HG02885 (cell line): ENCODE data around the gene MAML2.
"Not testable (repeated sequence)": the region's sequence is repeated elsewhere in the genome, so short reads cannot be mapped to it uniquely, and the experiment has no call there.

Experiments
- ATAC-seq: cut with Tn5 transposase; IDR thresholded peaks from one replicate; pipeline ENCODE4 v1.9.1; 2021; ENCODE audit warnings: mild to moderate bottlenecking; ENCODE audit not compliant: unreplicated experiment, poor library complexity

The MAML2 gene

DNA sequence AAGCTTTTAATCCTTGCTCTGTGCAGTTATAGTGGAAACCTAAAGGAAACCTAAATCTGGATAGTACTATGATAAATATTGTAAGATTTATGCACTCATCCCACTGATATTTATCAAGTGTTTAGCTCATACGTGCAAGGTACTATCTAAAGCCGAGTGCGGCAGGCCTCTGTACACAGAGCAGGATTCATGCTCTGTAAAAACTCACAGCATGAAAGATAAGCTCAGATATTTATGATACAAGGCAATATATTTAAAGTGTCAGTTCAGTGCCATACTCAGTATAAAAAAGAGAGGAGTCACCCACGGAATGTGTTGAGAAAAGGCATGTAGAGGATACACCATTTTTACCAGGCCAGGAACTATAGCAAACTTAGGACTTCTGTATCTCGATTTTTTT, 66.2 kb downstream of the MAML2 start:
- ATAC-seq = no peak

DNA sequence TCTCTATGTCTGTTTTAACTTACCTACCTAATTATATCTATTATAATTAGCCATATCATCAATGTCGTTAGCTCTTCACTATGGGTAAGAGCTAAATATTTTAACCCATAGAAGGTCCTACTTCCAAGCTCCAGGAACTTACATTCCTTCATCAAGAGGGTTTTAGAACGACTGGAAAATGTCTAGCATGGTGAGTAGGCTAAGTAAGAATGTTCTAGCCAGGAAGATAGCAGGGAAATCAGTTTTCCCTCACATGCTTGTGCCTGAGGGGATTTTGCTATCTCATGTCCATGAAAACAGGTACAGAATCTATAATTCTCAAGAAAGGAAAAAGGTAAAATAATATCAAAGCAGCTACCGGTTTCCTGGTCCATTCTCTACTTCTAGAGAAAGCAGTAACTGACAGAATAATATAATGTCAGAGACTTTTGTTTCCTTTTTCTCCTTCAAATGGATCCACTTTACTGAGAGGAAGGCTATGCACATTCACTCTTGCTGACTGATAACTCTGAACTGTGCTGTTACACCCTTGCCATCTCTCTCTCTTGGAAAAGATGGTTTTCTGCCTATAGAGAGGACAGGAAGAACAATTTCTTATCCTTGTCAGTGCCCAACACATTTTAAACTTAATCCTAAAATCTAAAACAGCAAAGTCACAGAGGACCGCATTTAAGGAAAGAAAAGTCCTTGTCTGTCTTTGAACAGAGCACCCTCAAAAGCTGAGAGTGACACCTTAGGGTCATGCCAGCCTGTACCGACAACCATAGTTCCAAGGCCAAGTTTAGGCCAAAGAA, 67.0 kb downstream of the MAML2 start:
- no peak for ATAC-seq

DNA sequence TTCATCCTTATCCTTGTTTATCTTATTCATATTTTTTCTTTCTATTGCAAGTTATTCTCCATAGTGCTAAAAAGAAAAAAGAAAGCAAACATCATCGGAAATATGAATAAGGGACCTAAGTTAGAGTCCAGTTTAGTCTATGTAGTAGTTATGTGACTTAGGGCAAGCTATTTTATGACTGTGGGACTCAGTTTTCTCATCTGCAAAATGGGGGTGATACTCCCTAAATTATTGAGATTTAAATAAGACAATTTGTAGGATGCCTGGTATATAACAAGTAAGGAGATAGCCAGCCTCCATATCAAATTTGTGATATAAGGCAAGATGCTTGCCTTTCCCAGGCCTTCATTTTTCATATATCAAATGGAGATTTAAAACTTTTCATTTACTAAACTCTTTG, 69.5 kb downstream of the MAML2 start:
- ATAC-seq = no peak

DNA sequence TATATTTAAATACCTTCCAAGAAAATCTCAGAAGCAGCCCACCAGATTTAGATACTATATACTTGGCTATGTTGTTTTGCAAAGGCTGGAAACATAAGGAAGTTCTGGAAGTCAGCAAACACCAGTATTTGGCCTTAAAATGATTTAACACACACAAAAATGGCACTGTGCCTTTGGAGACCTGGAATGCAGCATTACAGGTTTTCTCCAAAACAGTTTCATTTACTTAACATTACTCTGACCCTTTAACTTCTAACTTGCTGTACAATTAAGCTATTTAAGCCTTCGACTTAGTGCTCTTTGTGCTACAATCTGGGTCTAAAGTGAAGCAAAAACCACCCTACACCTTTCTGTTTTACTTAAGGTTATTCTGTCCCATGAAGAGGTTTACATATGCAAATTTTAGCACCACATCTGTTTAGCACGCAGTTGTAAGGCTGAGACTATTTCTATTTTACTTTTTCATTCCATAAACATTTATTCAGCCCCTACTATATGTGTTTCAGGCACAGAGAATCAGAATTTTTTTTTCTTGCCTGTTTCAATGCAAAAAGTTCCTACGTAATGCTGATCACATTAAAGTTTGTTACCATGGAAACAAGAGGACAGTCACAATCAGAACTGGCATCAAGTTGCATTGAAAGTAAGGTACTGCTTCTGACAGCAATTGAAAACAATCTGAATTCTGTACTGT, 70.3 kb downstream of the MAML2 start:
- peak; percentile 67 for ATAC-seq

DNA sequence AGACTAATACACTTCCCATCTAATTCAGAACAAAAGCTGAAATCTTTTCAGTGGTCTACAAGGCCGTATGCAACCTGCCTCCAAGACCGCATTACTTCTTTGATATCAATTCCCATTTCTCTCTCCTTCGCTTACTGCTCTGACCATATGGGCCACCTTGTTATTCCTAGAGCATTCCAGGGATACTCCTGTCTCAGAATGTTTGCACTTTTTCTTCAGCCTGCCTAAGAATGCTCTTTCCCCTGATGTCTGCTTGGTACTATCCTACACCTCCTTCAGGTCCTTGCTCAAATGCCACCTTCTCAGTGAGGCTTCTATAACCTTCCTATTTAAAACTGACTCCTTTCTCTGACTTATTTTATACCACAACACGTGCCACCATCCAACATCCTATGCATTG, 71.2 kb downstream of the MAML2 start:
- no peak for ATAC-seq

DNA sequence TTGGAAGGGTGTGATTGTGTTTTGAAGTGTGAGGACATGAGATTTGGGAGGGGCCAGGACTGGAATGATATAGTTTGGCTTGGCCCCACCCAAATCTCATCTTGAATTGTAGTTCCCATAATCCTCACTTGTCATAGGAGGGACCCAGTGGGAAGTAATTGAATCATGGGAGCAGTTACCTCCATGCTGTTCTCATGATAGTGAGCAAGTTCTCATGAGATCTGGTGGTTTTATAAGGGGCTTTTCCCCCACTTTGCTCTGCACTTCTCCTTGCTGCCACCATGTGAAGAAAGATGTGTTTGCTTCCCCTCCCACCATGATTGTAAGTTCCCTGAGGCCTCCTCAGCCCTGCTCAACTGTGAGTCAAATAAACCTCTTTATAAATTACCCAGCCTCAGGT, 71.6 kb downstream of the MAML2 start:
- not testable (repeated sequence) for ATAC-seq

DNA sequence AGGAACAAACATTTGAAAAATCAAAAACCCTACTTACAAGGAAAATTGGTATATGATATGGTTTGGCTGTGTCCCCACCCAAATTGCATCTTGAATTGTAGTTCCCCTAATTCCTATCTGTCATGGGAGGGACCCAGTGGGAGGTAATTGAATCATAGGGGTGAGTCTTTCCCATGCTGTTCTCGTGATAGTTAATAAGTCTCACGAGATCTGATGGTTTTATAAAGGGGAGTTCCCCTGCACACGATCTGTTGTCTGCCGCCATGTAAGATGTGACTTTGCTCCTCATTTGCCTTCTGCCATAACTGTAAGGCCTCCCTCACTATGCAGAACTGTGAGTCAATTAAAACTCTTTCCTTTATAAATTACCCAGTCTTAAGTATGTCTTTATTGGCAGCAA, 74.5 kb downstream of the MAML2 start:
- not testable (repeated sequence) for ATAC-seq

DNA sequence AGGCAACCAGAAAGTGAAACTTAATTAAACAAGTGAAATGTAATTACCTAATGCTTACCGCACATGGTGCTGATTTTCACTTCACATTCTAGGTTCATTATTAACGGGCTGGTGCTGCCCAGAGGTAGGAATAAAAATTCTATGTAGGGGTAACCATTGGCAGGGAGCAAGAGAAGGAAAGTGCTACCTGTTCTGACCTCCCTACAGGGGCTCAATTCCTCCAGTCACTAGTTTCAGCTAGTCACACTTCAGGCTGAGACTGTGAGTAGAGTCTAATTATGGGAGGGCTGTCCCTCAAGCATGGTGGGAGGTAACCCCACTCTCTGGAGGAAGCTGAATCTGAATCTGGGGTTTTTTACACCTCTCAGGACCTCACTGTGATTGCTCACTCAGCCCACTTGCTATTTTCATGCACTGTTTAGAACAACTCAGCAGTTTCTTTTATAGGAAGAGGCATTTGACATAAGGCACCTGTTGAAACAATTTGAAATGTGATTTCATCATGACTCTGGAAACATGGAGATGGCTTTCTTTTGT, 75.4 kb downstream of the MAML2 start:
- peak; percentile 96 for ATAC-seq

DNA sequence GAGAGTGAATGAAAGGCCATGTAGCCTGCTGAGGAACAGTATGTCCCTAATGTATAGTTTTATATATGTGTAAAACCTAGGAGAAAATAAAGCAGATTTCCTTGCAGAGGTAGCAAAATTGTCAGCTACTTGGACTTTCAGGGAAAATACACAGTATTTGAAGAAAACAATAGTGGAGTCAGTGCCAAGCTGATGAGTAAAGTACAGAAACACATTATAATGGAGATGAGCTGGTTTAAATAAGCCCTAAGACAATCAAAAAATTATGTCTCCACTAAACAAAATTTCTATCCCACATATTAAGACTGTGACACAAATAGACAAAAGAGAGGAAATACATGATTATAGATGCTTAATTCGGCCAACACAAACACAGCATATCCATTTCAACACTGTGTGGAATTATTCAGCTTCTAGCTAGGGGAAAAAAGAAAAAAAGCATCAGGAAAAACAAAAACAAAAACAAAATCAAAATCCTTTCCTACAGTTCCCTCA, 75.9 kb downstream of the MAML2 start:
- no peak for ATAC-seq

DNA sequence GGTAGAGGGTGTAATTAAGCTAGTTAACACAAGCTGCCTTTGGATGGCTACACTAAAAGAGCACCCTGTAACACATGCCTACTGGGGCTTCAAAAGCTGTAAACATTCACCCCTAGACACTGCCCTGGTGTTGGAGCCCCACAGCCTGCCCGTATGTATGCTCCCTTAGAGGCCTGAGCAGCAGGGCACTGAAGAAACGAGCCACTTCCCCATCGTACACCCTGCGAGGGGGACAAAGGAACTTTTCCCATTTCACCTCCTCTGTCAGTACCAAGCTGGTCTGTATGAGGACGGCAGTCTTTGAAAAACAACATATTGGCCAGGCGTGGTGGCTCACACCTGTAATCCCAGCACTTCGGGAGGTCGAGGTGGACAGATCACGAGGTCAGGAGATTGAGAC, 77.0 kb downstream of the MAML2 start:
- no peak for ATAC-seq

DNA sequence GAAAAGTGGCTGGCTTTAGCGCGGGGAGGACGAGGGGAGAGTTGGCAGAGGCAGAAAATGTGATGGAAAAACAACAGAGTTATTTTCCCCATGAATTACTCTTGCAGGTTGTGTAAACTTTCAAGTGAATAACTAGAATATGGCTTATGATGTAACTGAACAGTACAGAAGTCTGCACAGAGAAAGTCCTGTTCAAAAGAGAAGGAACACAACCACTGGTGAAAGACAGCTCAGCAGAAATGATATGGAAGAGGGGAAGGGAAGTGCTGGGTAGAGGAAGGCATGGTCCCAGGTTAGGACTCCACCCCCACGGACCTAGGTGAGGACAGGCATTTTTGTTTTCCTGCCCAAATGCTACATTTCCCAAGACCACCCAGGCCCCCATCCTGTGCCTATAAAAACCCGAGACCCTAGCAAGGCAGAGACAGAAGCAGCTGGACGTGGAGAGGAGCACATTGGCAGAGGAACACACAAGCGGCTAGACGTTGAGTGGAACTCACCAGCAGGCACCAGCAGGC, 77.7 kb downstream of the MAML2 start:
- no peak for ATAC-seq

DNA sequence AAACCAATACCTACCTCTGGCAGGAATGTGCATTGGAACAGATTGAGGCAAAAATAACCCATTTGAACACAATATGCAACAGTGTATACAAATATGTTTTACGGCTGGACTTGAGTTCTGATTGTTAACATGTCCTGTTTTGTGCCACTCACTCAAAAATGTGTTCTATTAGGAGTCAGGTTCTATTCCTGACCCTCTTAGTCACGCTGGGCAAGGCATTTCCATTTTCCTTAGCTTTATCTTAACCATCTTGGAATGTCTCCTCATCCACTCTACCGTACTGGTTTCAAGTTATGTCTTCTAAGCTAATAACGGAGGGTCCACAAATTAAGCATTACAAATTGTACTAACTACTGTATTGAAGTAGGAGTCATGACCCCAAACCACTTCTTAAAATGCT, 78.6 kb downstream of the MAML2 start:
- ATAC-seq = no peak

DNA sequence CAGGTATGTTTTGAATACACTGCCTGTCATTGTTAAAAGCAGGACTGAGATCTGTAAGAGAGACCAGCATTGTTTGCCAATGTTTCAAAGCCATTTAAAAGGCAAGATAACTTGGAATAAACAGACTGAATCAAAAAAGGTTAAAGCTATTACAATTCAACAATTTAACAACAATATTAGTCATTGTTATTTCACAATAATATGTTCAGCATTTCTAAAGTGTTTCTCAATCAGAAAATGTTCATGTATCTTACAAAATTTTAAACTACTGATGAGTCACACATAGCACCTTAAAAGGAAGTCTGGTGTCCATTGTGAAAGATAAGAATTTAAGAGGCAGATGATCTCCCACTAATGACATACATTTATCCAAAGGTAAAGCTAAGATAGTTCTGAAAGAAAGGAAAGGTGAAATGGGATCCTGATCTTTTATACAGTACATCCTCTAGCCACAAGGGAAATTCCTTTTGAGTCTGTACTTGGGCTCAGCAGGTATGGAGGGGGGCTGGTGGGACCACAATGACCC, 79.7 kb downstream of the MAML2 start:
- no peak for ATAC-seq

DNA sequence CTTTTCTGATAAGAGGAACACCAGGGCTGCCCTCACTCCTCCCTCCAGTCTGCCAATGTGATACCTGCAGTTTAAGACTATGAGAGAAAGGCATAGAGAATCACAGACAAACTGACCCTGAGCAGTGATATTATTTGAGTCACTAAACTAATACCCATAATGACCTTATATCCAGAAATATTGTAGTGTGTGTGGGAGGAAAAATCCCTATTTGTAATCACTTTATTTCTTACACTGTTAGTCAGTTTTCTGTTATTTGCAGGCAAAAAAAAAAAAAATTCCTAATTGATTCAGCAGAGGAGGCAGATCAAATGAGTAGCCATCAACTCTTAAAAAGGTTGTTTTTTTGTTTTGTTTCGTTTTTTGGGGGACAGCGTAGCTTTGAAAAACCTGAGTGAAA, 82.5 kb downstream of the MAML2 start:
- no peak for ATAC-seq

DNA sequence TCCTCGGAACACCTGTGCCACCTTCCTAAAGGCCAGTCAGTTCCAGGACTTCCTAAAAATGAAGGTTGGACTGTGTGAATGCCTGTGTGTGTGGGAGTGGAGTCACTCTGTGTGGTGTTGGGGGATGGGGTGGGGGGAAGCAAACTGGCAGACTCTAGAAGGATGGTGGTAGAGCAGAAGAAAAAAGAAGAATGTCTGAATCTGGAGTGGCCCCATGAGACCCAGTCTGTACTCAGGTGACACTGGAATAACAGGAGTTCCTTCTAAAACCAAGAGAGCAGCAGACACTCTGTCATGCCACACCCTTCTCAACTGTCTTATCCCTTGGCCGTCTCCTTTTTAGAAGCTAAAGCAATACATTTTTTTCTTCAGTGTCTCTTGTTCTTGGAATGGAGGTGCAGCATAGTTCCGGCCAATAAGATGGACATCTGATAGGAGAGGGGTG, 82.9 kb downstream of the MAML2 start:
- ATAC-seq = no peak

DNA sequence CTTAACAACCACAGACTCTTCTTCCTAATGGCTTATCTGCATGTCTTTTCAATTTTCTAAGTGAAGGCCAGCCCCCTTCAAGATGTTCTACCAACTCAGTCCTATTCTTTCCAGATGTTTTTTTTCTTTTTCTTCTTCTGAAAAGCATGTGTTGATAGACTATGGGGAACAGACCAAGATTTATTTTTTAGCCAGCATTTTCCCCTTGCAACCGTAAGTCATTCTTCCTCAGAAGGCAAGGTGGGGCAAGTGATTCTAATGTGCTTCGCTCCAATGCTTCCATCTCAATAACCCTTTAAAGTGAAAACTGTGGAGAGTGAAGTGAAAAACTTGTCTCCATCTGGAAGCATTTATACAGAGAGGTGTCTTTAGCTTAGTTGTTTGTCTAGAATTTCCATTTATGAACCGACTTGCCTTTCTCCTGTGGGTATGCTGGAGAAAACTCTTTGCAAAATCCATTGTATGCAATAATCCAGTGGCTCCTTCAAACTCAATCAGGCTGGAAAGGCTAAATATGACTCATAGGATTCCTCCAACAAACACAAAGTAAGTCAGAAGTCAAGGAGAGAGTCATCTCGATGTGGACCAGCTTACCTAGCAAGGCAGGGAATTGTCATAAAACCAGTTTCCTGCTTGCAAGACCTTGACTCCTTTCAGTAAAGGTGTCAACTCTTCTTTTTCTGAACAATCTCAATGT, 83.7 kb downstream of the MAML2 start:
- ATAC-seq = no peak

DNA sequence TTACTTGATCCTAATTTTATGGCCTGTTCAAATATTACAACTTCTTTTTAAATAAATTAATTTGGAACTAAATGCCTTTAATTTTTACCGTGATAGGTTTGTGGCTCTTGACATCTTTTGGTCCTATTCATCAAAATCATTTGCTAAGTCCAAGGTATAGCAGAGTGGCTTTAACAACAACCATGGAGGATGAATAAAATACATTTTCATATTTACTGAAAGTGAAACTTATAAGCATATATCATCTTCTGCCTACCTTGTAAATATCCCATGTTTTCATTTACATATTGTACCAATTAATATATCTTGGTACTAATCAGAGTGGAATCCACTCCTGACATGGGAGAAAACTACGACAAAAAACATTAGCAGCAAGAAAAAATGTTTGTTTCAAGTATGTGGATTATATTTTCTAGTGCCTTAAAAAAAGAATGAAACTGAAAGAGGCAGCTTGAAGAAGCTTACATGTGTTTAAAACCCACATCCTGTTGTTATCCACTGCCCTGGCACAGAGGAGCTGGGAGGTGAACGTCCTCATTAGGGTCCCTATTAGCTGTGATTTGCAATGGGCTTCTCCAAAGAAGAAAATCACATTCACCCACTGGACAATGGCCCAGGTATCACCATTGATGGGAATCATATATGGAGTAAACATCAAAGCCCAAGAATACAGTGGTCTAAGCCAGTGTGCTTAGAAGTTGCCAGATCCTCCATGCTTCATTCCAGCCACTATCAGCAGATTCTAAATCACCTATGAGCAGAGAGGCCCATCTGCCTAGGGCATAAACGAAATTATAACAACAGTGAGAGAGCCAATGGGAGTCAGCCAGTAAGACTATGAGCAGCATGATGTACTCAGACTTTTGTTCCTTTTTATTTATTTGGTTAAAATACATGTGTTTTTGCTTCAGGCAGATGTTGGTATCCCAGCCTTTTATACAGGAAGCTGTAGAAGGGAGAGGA, 84.7 kb downstream of the MAML2 start:
- ATAC-seq = peak; percentile 73

DNA sequence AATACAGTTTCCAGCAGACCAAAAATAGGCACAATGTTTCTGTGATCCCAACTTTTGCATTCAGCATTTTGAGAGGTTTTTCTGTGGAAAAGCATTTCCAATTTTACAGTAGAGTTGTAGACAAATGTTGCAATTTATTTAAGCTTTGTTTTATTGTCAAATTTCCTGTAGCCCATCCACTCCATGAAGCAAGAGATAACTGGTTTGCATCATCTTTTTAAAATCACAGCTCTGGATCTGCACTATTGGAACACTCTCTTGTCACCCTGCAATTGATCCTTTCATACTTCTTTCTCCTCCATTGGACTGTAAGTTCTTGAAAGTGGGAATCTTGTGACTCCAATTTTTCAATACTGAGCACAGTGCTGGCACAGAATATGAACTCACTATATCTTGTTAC, 86.0 kb downstream of the MAML2 start:
- ATAC-seq = no peak
